Stimulated activated CD4-positive, alpha-beta T cell treated with anti-CD3 and anti-CD28 coated beads, Interleukin-12 subunit alpha, Interleukin-12 subunit beta, amount 100 ng/mL, for 4 hours (primary cell): ENCODE measurements around the gene PCSK4.

ENCODE experiments used
- DNase-seq: peaks from one replicate; pipeline ENCODE4 v3.0.0-alpha.2; 2020

The PCSK4 gene

GRCh38 chr19:1469255-1470054, 20.7 kb downstream of the PCSK4 start:
- DNase-seq: no peak

- peak; percentile 50 for DNase-seq
Observed at GRCh38 chr19:1468821-1469254, 21.3 kb downstream of the PCSK4 start.

GRCh38 chr19:1468274-1468820, 21.8 kb downstream of the PCSK4 start:
- no peak for DNase-seq

- DNase-seq: no peak
Observed at GRCh38 chr19:1467490-1468273, 22.5 kb downstream of the PCSK4 start.

GRCh38 chr19:1467215-1467489, 23.0 kb downstream of the PCSK4 start:
- DNase-seq: no peak

- no peak for DNase-seq
Observed at GRCh38 chr19:1466461-1467214, 23.5 kb downstream of the PCSK4 start.

GRCh38 chr19:1466018-1466460, 24.1 kb downstream of the PCSK4 start:
- DNase-seq: no peak

- DNase-seq: no peak
Observed at GRCh38 chr19:1465191-1466016, 24.7 kb downstream of the PCSK4 start.

GRCh38 chr19:1461862-1462261, 28.3 kb downstream of the PCSK4 start:
- DNase-seq: no peak

- DNase-seq: no peak
Observed at GRCh38 chr19:1460033-1460995, 29.8 kb downstream of the PCSK4 start.

GRCh38 chr19:1459479-1459878, 30.7 kb downstream of the PCSK4 start:
- DNase-seq: no peak

- no peak for DNase-seq
Observed at GRCh38 chr19:1457892-1458291, 32.3 kb downstream of the PCSK4 start.

GRCh38 chr19:1457031-1457739, 33.0 kb downstream of the PCSK4 start:
- DNase-seq: no peak

- DNase-seq: no peak
Observed at GRCh38 chr19:1456121-1456900, 33.8 kb downstream of the PCSK4 start.

- DNase-seq: no peak
Observed at GRCh38 chr19:1455336-1456120, 34.6 kb downstream of the PCSK4 start.

GRCh38 chr19:1455002-1455335, 35.2 kb downstream of the PCSK4 start:
- no peak for DNase-seq

GRCh38 chr19:1453525-1454364, 36.4 kb downstream of the PCSK4 start:
- DNase-seq: no peak
